H1 (cell line): Measurements from ENCODE around the gene CD300C. TPM values are rescaled to one million over a fixed set of nuclear protein-coding genes. Genes with fewer than 3 reads are reported as not detected.

Experiments
- CTCF ChIA-PET: fragments of 300-600 bp; sonication (Branson Sonifier 250); formaldehyde crosslinking; loops from one replicate; lab custom pipeline; 2021; ENCODE audit not compliant: partially characterized antibody; lab: Charles Lee
- POLR2A ChIA-PET: fragments of 300-600 bp; sonication (Branson Sonifier 250); formaldehyde crosslinking; loops from one replicate; lab custom pipeline; 2021; ENCODE audit warnings: inconsistent platforms; ENCODE audit not compliant: partially characterized antibody; lab: Charles Lee
- DNase-seq, 2 experiments: peaks; one replicate each; pipeline versions ENCODE4 v3.0.0 to v3.0.0-alpha.2; 2010 to 2022; ENCODE audit warnings: low spot score in 2 of 2, low read depth in 1 of 2, mixed read lengths in 1 of 2
- FAIRE-seq: peaks from 2 replicates; lab custom pipeline; 2011; peaks lifted over from hg19 to GRCh38; lab: Jason Lieb, UNC
- H2AFZ ChIP-seq: 2 replicates; pipeline ENCODE4 v1.8.1; 2012; ENCODE audit warnings: low read length, inconsistent platforms
- H2AK5ac ChIP-seq: 2 replicates; pipeline ENCODE4 v1.6.1; 2013; ENCODE audit warnings: low read depth, low read length
- H2BK120ac ChIP-seq: replicated peaks from 2 replicates; pipeline ENCODE3; 2013; ENCODE audit warnings: low read depth, low read length, inconsistent platforms
- H2BK12ac ChIP-seq: 2 replicates; pipeline ENCODE4 v1.6.1; 2013; ENCODE audit warnings: low read depth, low read length
- H2BK15ac ChIP-seq: 2 replicates; pipeline ENCODE4 v1.6.1; 2013; ENCODE audit warnings: low read length
- H2BK20ac ChIP-seq: 2 replicates; pipeline ENCODE4 v1.6.1; 2013; ENCODE audit warnings: low read length
- H2BK5ac ChIP-seq: 2 replicates; pipeline ENCODE4 v1.6.1; 2013; ENCODE audit warnings: low read depth, low read length
- H3K14ac ChIP-seq: 2 replicates; pipeline ENCODE4 v1.6.1; 2013; ENCODE audit warnings: inconsistent platforms; ENCODE audit not compliant: insufficient read length
- H3K18ac ChIP-seq: 2 replicates; pipeline ENCODE4 v1.6.1; 2013; ENCODE audit warnings: low read length; ENCODE audit errors: extremely low read depth
- H3K23ac ChIP-seq: 2 replicates; pipeline ENCODE4 v1.6.1; 2013; ENCODE audit warnings: inconsistent platforms; ENCODE audit not compliant: insufficient read length
- H3K23me2 ChIP-seq: 2 replicates; pipeline ENCODE4 v1.6.1; 2013; ENCODE audit warnings: low read depth, low read length
- H3K27ac ChIP-seq: 2 replicates; pipeline ENCODE4 v1.6.1; 2011; ENCODE audit warnings: low read depth, low read length, inconsistent platforms
- H3K27me3 ChIP-seq, 4 experiments: replicated peaks in 1 of 4; 1 replicate in 1 of 4; 2 replicates in 3 of 4; pipeline versions ENCODE4 v1.6.1 to v1.8.1; 2011 to 2013; ENCODE audit warnings: low read length in 3 of 4, mild to moderate bottlenecking in 3 of 4, inconsistent platforms in 2 of 4, mixed read lengths in 2 of 4, moderate library complexity in 1 of 4; ENCODE audit not compliant: control insufficient read depth in 3 of 4, insufficient read depth in 3 of 4; ENCODE audit errors: extremely low read depth in 1 of 4
- H3K36me3 ChIP-seq, 4 experiments: 2 replicates each; pipeline versions ENCODE4 v1.6.1 to v1.8.1; 2011 to 2013; ENCODE audit warnings: mild to moderate bottlenecking in 4 of 4, low read length in 3 of 4, moderate library complexity in 2 of 4, control low read depth in 1 of 4, inconsistent platforms in 1 of 4; ENCODE audit not compliant: insufficient read depth in 4 of 4, control insufficient read depth in 2 of 4
- H3K4ac ChIP-seq: replicated peaks from 2 replicates; pipeline ENCODE3; 2013; ENCODE audit warnings: low read length, low read depth, mixed read lengths, inconsistent platforms; ENCODE audit not compliant: insufficient read length
- H3K4me1 ChIP-seq, 4 experiments: replicated peaks in 1 of 4; 1 replicate in 1 of 4; 2 replicates in 3 of 4; pipeline versions ENCODE4 v1.6.1 to v1.8.1; 2011 to 2013; ENCODE audit warnings: low read length in 3 of 4, inconsistent platforms in 2 of 4, mixed read lengths in 1 of 4; ENCODE audit not compliant: insufficient read depth in 4 of 4, control insufficient read depth in 3 of 4
- H3K4me2 ChIP-seq, 2 experiments: 2 replicates each; pipeline versions ENCODE4 v1.6.1 to v1.8.1; 2011 to 2013; ENCODE audit warnings: low read depth in 2 of 2, low read length in 2 of 2, control low read depth in 1 of 2, inconsistent platforms in 1 of 2, mild to moderate bottlenecking in 1 of 2; ENCODE audit not compliant: insufficient read depth in 1 of 2
- H3K4me3 ChIP-seq, 4 experiments: fragments of 200-600, 300-600 bp in 1 of 4; sonication (generic), shearing (Covaris generic), sonication (Bioruptor Twin) in 1 of 4; 2 replicates each; pipeline versions ENCODE4 v1.5.1 to v1.8.1; 2011 to 2016; ENCODE audit warnings: low read length in 4 of 4, low read depth in 3 of 4, control low read depth in 2 of 4, inconsistent platforms in 2 of 4, mild to moderate bottlenecking in 2 of 4, mixed read lengths in 1 of 4, moderate library complexity in 1 of 4; ENCODE audit not compliant: insufficient read depth in 2 of 4; ENCODE audit errors: extremely low read depth in 1 of 4
- H3K56ac ChIP-seq: replicated peaks from 2 replicates; pipeline ENCODE3; 2013; ENCODE audit warnings: low read depth, mild to moderate bottlenecking, mixed read lengths, low read length, inconsistent platforms; ENCODE audit not compliant: insufficient read length
- H3K79me1 ChIP-seq: 2 replicates; pipeline ENCODE4 v1.6.1; 2013; ENCODE audit warnings: low read depth, low read length, control low read depth
- H3K79me2 ChIP-seq, 2 experiments: 2 replicates each; pipeline versions ENCODE4 v1.6.1 to v1.8.1; 2012 to 2013; ENCODE audit warnings: low read length in 2 of 2, mild to moderate bottlenecking in 2 of 2, inconsistent platforms in 1 of 2; ENCODE audit not compliant: insufficient read depth in 2 of 2, control insufficient read depth in 1 of 2
- H3K9ac ChIP-seq, 4 experiments: replicated peaks in 1 of 4; 1 replicate in 1 of 4; 2 replicates in 3 of 4; pipeline versions ENCODE4 v1.6.1 to v1.8.1; 2011 to 2013; ENCODE audit warnings: low read depth in 3 of 4, low read length in 3 of 4, control low read depth in 2 of 4, mild to moderate bottlenecking in 2 of 4, moderate library complexity in 2 of 4, inconsistent platforms in 1 of 4; ENCODE audit errors: extremely low read depth in 1 of 4
- H3K9me3 ChIP-seq, 2 experiments: 2 replicates each; pipeline versions ENCODE4 v1.6.1 to v1.8.1; 2012 to 2013; ENCODE audit warnings: mild to moderate bottlenecking in 2 of 2, moderate library complexity in 2 of 2, control low read depth in 1 of 2, inconsistent platforms in 1 of 2, low read depth in 1 of 2, low read length in 1 of 2, mixed read lengths in 1 of 2; ENCODE audit not compliant: insufficient read depth in 2 of 2
- H4K20me1 ChIP-seq, 2 experiments: replicated peaks in 1 of 2; 2 replicates each; pipeline versions ENCODE3 to v1.8.1; 2011 to 2013; ENCODE audit warnings: inconsistent platforms in 2 of 2, low read length in 2 of 2, mild to moderate bottlenecking in 1 of 2; ENCODE audit not compliant: insufficient read depth in 2 of 2, control insufficient read depth in 1 of 2
- H4K5ac ChIP-seq: 2 replicates; pipeline ENCODE4 v1.6.1; 2013; ENCODE audit warnings: low read length, low read depth, mixed read lengths, inconsistent platforms; ENCODE audit not compliant: insufficient read length
- H4K8ac ChIP-seq: 2 replicates; pipeline ENCODE4 v1.8.0; 2013; ENCODE audit warnings: mild to moderate bottlenecking, moderate library complexity, low read length, inconsistent platforms; ENCODE audit not compliant: insufficient read depth; ENCODE audit errors: extremely low read depth
- H4K91ac ChIP-seq: replicated peaks from 2 replicates; pipeline ENCODE3; 2013; ENCODE audit warnings: low read length, mixed read lengths, inconsistent platforms; ENCODE audit not compliant: insufficient read length
- CBX5 ChIP-seq: fragments of 300-800, 300-1000 bp; sonication (generic); IDR thresholded peaks from 2 replicates; pipeline ENCODE4 v1.7.1; 2016; ENCODE audit warnings: antibody characterized with exemption, low read length, low read depth
- CEBPB ChIP-seq: IDR thresholded peaks from 2 replicates; pipeline ENCODE4 v1.6.1; 2012; ENCODE audit warnings: low read depth, low read length
- CHD2 ChIP-seq: IDR thresholded peaks from 2 replicates; pipeline ENCODE4 v1.6.1; 2012; ENCODE audit warnings: low read length, improper control_type of control experiment
- JUN ChIP-seq: IDR thresholded peaks from 2 replicates; pipeline ENCODE4 v1.6.1; 2011; ENCODE audit warnings: low read depth, mild to moderate bottlenecking, improper control_type of control experiment, low read length
- MAFK ChIP-seq: IDR thresholded peaks from 2 replicates; pipeline ENCODE4 v1.6.1; 2012; ENCODE audit warnings: low read depth, mild to moderate bottlenecking, improper control_type of control experiment, low read length
- RBBP5 ChIP-seq: IDR thresholded peaks from 2 replicates; pipeline ENCODE4 v1.7.1; 2012; ENCODE audit warnings: low read depth, mild to moderate bottlenecking, inconsistent platforms, low read length, moderate library complexity, borderline replicate concordance
- RXRA ChIP-seq: IDR thresholded peaks from 2 replicates; pipeline ENCODE4 v1.6.1; 2011; ENCODE audit warnings: low read depth, mild to moderate bottlenecking, low read length, moderate library complexity; ENCODE audit not compliant: insufficient read depth
- SIN3A ChIP-seq, 2 experiments: IDR thresholded peaks in 1 of 2; conservative IDR thresholded peaks in 1 of 2; 2 replicates each; pipeline ENCODE4 v1.6.1; 2011 to 2012; ENCODE audit warnings: low read length in 2 of 2, improper control_type of control experiment in 1 of 2, low read depth in 1 of 2, mild to moderate bottlenecking in 1 of 2
- SP4 ChIP-seq: IDR thresholded peaks from 2 replicates; pipeline ENCODE4 v1.6.1; 2012; ENCODE audit warnings: low read length, inconsistent platforms
- TAF1 ChIP-seq: IDR thresholded peaks from 2 replicates; pipeline ENCODE4 v1.6.1; 2011; ENCODE audit warnings: mild to moderate bottlenecking, low read depth, low read length
- USF2 ChIP-seq: IDR thresholded peaks from 2 replicates; pipeline ENCODE4 v1.6.1; 2011; ENCODE audit warnings: low read length, improper control_type of control experiment
- ZNF274 ChIP-seq: IDR thresholded peaks from 2 replicates; pipeline ENCODE4 v1.7.0; 2012; ENCODE audit warnings: low read length, borderline replicate concordance; ENCODE audit errors: extremely low read depth
- WGBS, 2 experiments: shearing (Covaris generic) in 1 of 2; methylation state at CpG; one replicate each; pipeline versions ENCODE4 v1.1.6 to v1.1.7; 2013 to 2015; ENCODE audit warnings: low lambda C conversion rate in 2 of 2, mixed read lengths in 2 of 2, inconsistent platforms in 1 of 2, low coverage in 1 of 2, missing lambda C conversion rate in 1 of 2; ENCODE audit not compliant: insufficient replicate concordance in 2 of 2, insufficient coverage in 1 of 2, insufficient read length in 1 of 2; ENCODE audit errors: extremely low coverage in 1 of 2, missing lambda C conversion rate in 1 of 2; 5-methylcytosine and 5-hydroxymethylcytosine counted together
- polyA plus RNA-seq, 7 experiments: library from polyadenylated mRNA; depleted of rRNA in 3 of 7; stranded (reverse) in 5 of 7; unstranded in 2 of 7; fragments of >200 nt in 5 of 7; fragments of 200-250 nt in 2 of 7; gene quantifications; 1 replicate in 5 of 7; 2 replicates in 1 of 7; 4 replicates in 1 of 7; pipeline versions ENCODE4 v1.2.1 to v1.2.3, GENCODE V29; 2011 to 2013; ENCODE audit warnings: missing spikeins in 2 of 7, mixed read lengths in 2 of 7
- total RNA-seq: library from RNA; stranded (reverse); fragmentation: NEBNext Ultra II Directional; extraction: Animal tissue kit (Norgen Biotek cat#: 25700); gene quantifications from 2 replicates; pipeline ENCODE4 v1.2.1, GENCODE V29; 2021
- TF ChIP-seq, protein P1 (sequence below): IDR thresholded peaks from 2 replicates; pipeline ENCODE4 v1.6.1; 2012; ENCODE audit warnings: inconsistent platforms

The CD300C gene
- total and polyA plus RNA-seq, 2 of the 8 experiments (the other 6 are each of a cell fraction or from before 2014, with no cell fraction given): not detected

DNA sequence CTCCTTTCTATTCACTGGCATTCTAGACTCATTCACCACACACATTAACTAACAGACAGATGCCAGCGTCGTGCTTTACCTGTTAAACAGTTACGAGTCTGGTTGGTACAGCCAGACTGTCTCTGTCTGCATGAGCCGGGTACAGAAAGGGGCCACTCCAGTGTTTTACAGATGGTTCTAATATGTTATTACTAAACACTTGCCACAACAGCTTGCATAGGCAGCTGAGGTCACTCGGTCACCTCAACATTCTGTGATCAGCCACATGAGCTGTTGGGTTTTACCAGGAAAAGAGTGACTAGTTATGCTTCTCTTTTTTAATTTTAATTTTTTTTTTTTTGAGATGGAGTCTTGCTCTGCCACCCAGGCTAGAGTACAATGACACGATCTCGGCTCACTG is 54.3 kb downstream of the CD300C start:
- ChIA-PET POLR2A (interaction anchor here (1.1 kb wide), 1 partner anchor 61 kb away, joined by 3 read pairs; no protein-coding TSS in a partner anchor), CTCF (interaction anchor here (0.6 to 5.0 kb wide), 20 partner anchors 11 to 746 kb away, joined by 3 to 60 read pairs (median 3); partner anchors contain the start of genes CD300A and GPR142)
- Histone ChIP-seq H2BK15ac (no peak overlapping the region), H3K79me2 (no peaks in the 10 kb centered on the region), H4K8ac (no peak overlapping the region), H3K36me3 (no peaks in the 10 kb centered on the region), H3K4me3 (no peak overlapping the region), H3K18ac (no peak overlapping the region), H3K9ac (no peak overlapping the region), H3K4ac (no peak overlapping the region), H2AFZ (no peak overlapping the region), H2AK5ac (no peak overlapping the region), H2BK120ac (no peak overlapping the region), H3K27ac (no peak overlapping the region), H2BK20ac (no peak overlapping the region), H3K4me2 (no peak overlapping the region), H3K23me2 (no peaks in the 10 kb centered on the region; the same call in 1 of the 2 replicates), H3K23ac (no peak overlapping the region), H2BK12ac (no peak overlapping the region), H3K27me3 (no peaks in the 10 kb centered on the region), H3K9me3 (no peaks in the 10 kb centered on the region; a peak in 1 of 4 replicates), H4K5ac (no peak overlapping the region), H3K56ac (no peak overlapping the region), H3K4me1 (no peaks in the 10 kb centered on the region), H4K91ac (no peak overlapping the region), H3K14ac (no peak overlapping the region), H4K20me1 (no peaks in the 10 kb centered on the region), H3K79me1 (no peaks in the 10 kb centered on the region), H2BK5ac (no peak overlapping the region)
- FAIRE-seq (no peak), DNase-seq (no peak)
- 91% methylated on average over 7 of the region's 7 CpGs; no CpG with 5 or more reads in 1 of the 2 experiments for WGBS, 2 experiments
- TF ChIP-seq RBBP5 (no peak), JUN (no peak), TAF1 (no peak), RXRA (no peak), CHD2 (no peak), SP4 (no peak), SIN3A (conservative IDR thresholded peaks at IDR 0.05 in 1 of 2, IDR thresholded peaks at IDR 0.05 in 1 of 2; ENCODE audit: low read depth in 1 of 2, low read length in 2 of 2) (no peak), ZNF274 (no peak), CEBPB (no peak), MAFK (no peak), CBX5 (no peak), USF2 (no peak)
- TF ChIP-seq, protein P1, sequence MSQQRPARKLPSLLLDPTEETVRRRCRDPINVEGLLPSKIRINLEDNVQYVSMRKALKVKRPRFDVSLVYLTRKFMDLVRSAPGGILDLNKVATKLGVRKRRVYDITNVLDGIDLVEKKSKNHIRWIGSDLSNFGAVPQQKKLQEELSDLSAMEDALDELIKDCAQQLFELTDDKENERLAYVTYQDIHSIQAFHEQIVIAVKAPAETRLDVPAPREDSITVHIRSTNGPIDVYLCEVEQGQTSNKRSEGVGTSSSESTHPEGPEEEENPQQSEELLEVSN: no peak
